ENCODE results near the gene PLEKHM3. TPM values are rescaled to one million over a fixed set of nuclear protein-coding genes. Genes with fewer than 3 reads are reported as not detected.

PLEKHM3 gene
- total and polyA plus RNA-seq, 2 donors (not counting 3 experiments of a cell fraction or from before 2014, with no cell fraction given): 3.1 to 9.1 TPM

DNA sequence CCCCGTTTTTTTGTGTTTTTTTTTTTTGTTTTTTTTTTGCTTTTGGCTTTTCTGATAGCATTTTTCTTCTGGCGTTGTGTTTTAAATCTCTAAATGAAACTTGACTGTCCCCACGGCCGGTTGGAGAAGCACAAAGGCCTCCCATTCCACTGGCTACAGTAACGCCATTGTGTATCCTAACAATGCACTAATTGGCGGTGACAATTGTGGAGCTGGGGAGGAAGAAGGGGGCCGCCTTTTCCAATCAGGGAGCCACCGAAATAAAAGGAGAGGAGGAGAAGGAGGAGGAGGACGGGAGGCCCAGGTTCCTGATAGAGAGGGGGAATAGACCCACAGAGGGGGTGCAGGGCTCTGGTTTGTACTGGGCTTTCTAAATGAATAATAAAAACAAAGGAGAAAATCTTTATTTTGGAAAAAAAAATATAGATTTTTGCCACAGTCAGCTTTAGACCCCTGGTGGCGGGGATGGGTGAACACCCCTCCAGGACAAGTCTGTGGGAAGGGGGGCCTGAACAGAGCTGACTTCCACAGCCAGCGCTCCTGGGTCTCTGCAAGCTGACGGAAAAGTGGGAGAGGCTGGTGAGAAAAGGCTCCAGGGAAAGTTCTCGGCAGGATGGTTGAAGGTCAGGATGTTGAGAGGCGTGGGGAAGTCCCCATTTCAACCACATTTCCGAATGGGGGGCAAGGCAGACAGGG lies 212.0 kb downstream of the PLEKHM3 start:
- ChIA-PET CTCF (interaction anchor here (0.9 to 1.7 kb wide), 3 partner anchors 34 to 43 kb away, joined by 3 to 7 read pairs (median 6); partner anchors contain the start of gene FZD5), POLR2A (no interaction called here)
- Histone ChIP-seq H2AFZ (ENCODE audit: low read depth, low read length) (no peak overlapping the region), H3K9me3 (replicated peaks; ENCODE audit: control insufficient read depth, insufficient read depth, low read length) (no peaks in the 10 kb centered on the region), H3K4me3 (replicated peaks in 1 of 3; ENCODE audit: insufficient read depth in 1 of 3, low read depth in 1 of 3, low read length in 3 of 3) (no peak overlapping the region), H3K27ac (ENCODE audit: insufficient read depth, low read depth, low read length) (no peak overlapping the region), H3K4me1 (ENCODE audit: control insufficient read depth, extremely low read depth, insufficient read depth, low read length) (peaks cover 12% of the 10 kb centered on the region), H3K9ac (replicated peaks; ENCODE audit: extremely low read depth, insufficient read depth, low read length) (no peak overlapping the region), H3K4me2 (ENCODE audit: insufficient read depth, low read length) (no peak overlapping the region), H3K9me1 (replicated peaks; ENCODE audit: control insufficient read depth, extremely low read depth, insufficient read depth, low read length) (no peaks in the 10 kb centered on the region), H3K27me3 (ENCODE audit: control insufficient read depth in 2 of 2, insufficient read depth in 2 of 2, low read length in 2 of 2) (no peaks in the 10 kb centered on the region), H3K36me3 (ENCODE audit: control insufficient read depth in 2 of 2, extremely low read depth in 1 of 2, insufficient read depth in 2 of 2, low read length in 2 of 2) (no peaks in the 10 kb centered on the region), H4K20me1 (replicated peaks; ENCODE audit: control insufficient read depth, extremely low read depth, insufficient read depth, low read length) (no peaks in the 10 kb centered on the region), H3K79me2 (ENCODE audit: control insufficient read depth, insufficient read depth, low read length) (no peaks in the 10 kb centered on the region)
- no peak for DNase-seq (ENCODE audit: low read depth, low spot score)
- no TSS peak for BruUV-seq (replicated peaks)
- intact Hi-C loops (cut with micrococcal nuclease): no loop called here
- FAIRE-seq: no peak
- dilution Hi-C loops (cut with MboI; ENCODE audit: extremely low pct_ligation_motif_present, low sequenced_read_pairs): no loop called here
- TF ChIP-seq MYC (IDR thresholded peaks at IDR 0.05; ENCODE audit: low read depth, low read length): no peak
- TF ChIP-seq JUN (IDR thresholded peaks at IDR 0.05; ENCODE audit: borderline replicate concordance, insufficient read depth, insufficient read length, low read depth): no peak
- TF ChIP-seq, protein P1, sequence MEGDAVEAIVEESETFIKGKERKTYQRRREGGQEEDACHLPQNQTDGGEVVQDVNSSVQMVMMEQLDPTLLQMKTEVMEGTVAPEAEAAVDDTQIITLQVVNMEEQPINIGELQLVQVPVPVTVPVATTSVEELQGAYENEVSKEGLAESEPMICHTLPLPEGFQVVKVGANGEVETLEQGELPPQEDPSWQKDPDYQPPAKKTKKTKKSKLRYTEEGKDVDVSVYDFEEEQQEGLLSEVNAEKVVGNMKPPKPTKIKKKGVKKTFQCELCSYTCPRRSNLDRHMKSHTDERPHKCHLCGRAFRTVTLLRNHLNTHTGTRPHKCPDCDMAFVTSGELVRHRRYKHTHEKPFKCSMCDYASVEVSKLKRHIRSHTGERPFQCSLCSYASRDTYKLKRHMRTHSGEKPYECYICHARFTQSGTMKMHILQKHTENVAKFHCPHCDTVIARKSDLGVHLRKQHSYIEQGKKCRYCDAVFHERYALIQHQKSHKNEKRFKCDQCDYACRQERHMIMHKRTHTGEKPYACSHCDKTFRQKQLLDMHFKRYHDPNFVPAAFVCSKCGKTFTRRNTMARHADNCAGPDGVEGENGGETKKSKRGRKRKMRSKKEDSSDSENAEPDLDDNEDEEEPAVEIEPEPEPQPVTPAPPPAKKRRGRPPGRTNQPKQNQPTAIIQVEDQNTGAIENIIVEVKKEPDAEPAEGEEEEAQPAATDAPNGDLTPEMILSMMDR (IDR thresholded peaks at IDR 0.05; ENCODE audit: extremely low read depth in 1 of 2, insufficient read depth in 1 of 2, low read depth in 1 of 2, low read length in 2 of 2): no peak
- TF ChIP-seq POLR2A (IDR thresholded peaks at IDR 0.05; ENCODE audit: low read depth, low read length): no peak
- no peak for TF ChIP-seq GATA2 (IDR thresholded peaks at IDR 0.05; ENCODE audit: insufficient read depth, insufficient read length, low read depth, low read length)
- no peak for TF ChIP-seq FOS (IDR thresholded peaks at IDR 0.05; ENCODE audit: borderline replicate concordance, insufficient read depth, low read length)
- TF ChIP-seq EZH2 (IDR thresholded peaks at IDR 0.05; ENCODE audit: borderline replicate concordance, low read depth, low read length, severe bottlenecking): no peak
- TF ChIP-seq, protein P2, sequence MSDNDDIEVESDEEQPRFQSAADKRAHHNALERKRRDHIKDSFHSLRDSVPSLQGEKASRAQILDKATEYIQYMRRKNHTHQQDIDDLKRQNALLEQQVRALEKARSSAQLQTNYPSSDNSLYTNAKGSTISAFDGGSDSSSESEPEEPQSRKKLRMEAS (IDR thresholded peaks at IDR 0.05; ENCODE audit: insufficient read depth, insufficient read length): no peak
- TF ChIP-seq POLR2AphosphoS5 (IDR thresholded peaks at IDR 0.05; ENCODE audit: insufficient read depth, low read depth, low read length): no peak
